MM.1S (cell line): ENCODE measurements around the gene E2F3.

Experiments
- DNase-seq: peaks from one replicate; pipeline ENCODE4 v3.0.0-alpha.2; 2015
- H2AFZ ChIP-seq: fragments of 300-600 bp; sonication (generic); 2 replicates; pipeline ENCODE4 v1.6.0; 2016; ENCODE audit warnings: antibody characterized with exemption, low read length
- H3F3A ChIP-seq: fragments of 300-600 bp; sonication (generic); 2 replicates; pipeline ENCODE4 v1.6.1; 2016; ENCODE audit warnings: mild to moderate bottlenecking, antibody characterized with exemption, low read length, moderate library complexity, mixed read lengths; ENCODE audit not compliant: insufficient read depth
- H3K27ac ChIP-seq: fragments of 300-600 bp; sonication (generic); 2 replicates; pipeline ENCODE4 v1.5.1; 2016; ENCODE audit warnings: mild to moderate bottlenecking, low read length
- H3K27me3 ChIP-seq: fragments of 300-600 bp; sonication (generic); replicated peaks from 2 replicates; pipeline ENCODE4 v1.6.0; 2016; ENCODE audit warnings: low read length; ENCODE audit not compliant: insufficient read depth
- H3K36me3 ChIP-seq: fragments of 300-600 bp; sonication (generic); replicated peaks from 2 replicates; pipeline ENCODE4 v1.6.1; 2016; ENCODE audit warnings: mild to moderate bottlenecking, low read length, mixed read lengths; ENCODE audit not compliant: insufficient read depth
- H3K4me1 ChIP-seq: fragments of 300-600 bp; sonication (generic); 2 replicates; pipeline ENCODE4 v1.6.1; 2016; ENCODE audit warnings: low read length, mixed read lengths
- H3K4me2 ChIP-seq: fragments of 300-600 bp; sonication (generic); 2 replicates; pipeline ENCODE4 v1.6.0; 2016; ENCODE audit warnings: low read depth, low read length
- H3K4me3 ChIP-seq: fragments of 300-600 bp; sonication (generic); 2 replicates; pipeline ENCODE4 v1.5.1; 2016; ENCODE audit warnings: low read length, mixed read lengths
- H3K79me2 ChIP-seq: fragments of 300-600 bp; sonication (generic); 2 replicates; pipeline ENCODE4 v1.6.1; 2016; ENCODE audit warnings: mixed run types, low read length, mixed read lengths
- H3K9ac ChIP-seq: fragments of 300-600 bp; sonication (generic); 2 replicates; pipeline ENCODE4 v1.6.1; 2016; ENCODE audit warnings: low read length, mixed read lengths
- H3K9me2 ChIP-seq: fragments of 300-600 bp; sonication (generic); replicated peaks from 2 replicates; pipeline ENCODE4 v1.6.1; 2016; ENCODE audit warnings: mild to moderate bottlenecking, low read length, mixed read lengths; ENCODE audit not compliant: insufficient read depth
- H3K9me3 ChIP-seq: fragments of 300-600 bp; sonication (generic); replicated peaks from 2 replicates; pipeline ENCODE4 v1.6.1; 2016; ENCODE audit warnings: mild to moderate bottlenecking, low read length, mixed read lengths; ENCODE audit not compliant: insufficient read depth
- H4K20me1 ChIP-seq: fragments of 300-600 bp; sonication (generic); 2 replicates; pipeline ENCODE4 v1.6.1; 2016; ENCODE audit warnings: mild to moderate bottlenecking, low read length, moderate library complexity, mixed read lengths; ENCODE audit not compliant: insufficient read depth
- EZH2 ChIP-seq: fragments of 300-600 bp; sonication (generic); optimal IDR thresholded peaks from 2 replicates; pipeline ENCODE3; 2017; ENCODE audit warnings: low read depth, mild to moderate bottlenecking, antibody characterized with exemption, low read length, mixed read lengths
- EZH2phosphoT487 ChIP-seq: fragments of 300-600 bp; sonication (generic); IDR thresholded peaks from 2 replicates; pipeline ENCODE4 v1.6.1; 2018; ENCODE audit warnings: antibody characterized with exemption, low read length
- TF ChIP-seq, protein P1 (sequence below): fragments of 300-600 bp; sonication (generic); IDR thresholded peaks from 2 replicates; pipeline ENCODE4 v1.5.1; 2016; ENCODE audit warnings: antibody characterized with exemption, low read length, mixed read lengths

The E2F3 gene

GRCh38 chr6:20438462-20439070 lies 36.9 kb downstream of the E2F3 start:
- Histone ChIP-seq H3K27me3 (no peaks in the 10 kb centered on the region), H3K4me3 (no peak overlapping the region), H3K4me2 (no peak overlapping the region), H3K4me1 (no peaks in the 10 kb centered on the region), H3K9ac (no peak overlapping the region), H3K79me2 (peaks cover 90% of the 10 kb centered on the region), H4K20me1 (peaks cover 3% of the 10 kb centered on the region; the same call in 1 of the 2 replicates), H3K36me3 (no peaks in the 10 kb centered on the region), H3K9me2 (no peaks in the 10 kb centered on the region), H3K27ac (no peak overlapping the region), H2AFZ (no peak overlapping the region), H3F3A (no peaks in the 10 kb centered on the region), H3K9me3 (no peaks in the 10 kb centered on the region)
- TF ChIP-seq EZH2phosphoT487 (no peak), EZH2 (no peak)
- TF ChIP-seq, protein P1, sequence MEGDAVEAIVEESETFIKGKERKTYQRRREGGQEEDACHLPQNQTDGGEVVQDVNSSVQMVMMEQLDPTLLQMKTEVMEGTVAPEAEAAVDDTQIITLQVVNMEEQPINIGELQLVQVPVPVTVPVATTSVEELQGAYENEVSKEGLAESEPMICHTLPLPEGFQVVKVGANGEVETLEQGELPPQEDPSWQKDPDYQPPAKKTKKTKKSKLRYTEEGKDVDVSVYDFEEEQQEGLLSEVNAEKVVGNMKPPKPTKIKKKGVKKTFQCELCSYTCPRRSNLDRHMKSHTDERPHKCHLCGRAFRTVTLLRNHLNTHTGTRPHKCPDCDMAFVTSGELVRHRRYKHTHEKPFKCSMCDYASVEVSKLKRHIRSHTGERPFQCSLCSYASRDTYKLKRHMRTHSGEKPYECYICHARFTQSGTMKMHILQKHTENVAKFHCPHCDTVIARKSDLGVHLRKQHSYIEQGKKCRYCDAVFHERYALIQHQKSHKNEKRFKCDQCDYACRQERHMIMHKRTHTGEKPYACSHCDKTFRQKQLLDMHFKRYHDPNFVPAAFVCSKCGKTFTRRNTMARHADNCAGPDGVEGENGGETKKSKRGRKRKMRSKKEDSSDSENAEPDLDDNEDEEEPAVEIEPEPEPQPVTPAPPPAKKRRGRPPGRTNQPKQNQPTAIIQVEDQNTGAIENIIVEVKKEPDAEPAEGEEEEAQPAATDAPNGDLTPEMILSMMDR, result no peak
- DNase-seq, result no peak

GRCh38 chr6:20439558-20439957 lies 37.9 kb downstream of the E2F3 start:
- Histone ChIP-seq H2AFZ (no peak overlapping the region), H3K27me3 (no peaks in the 10 kb centered on the region), H4K20me1 (peaks cover 3% of the 10 kb centered on the region; the same call in 1 of the 2 replicates), H3K4me2 (no peak overlapping the region), H3K27ac (no peak overlapping the region), H3K9me3 (no peaks in the 10 kb centered on the region), H3F3A (no peaks in the 10 kb centered on the region), H3K79me2 (peaks cover 90% of the 10 kb centered on the region), H3K4me1 (no peaks in the 10 kb centered on the region), H3K9ac (no peak overlapping the region), H3K36me3 (no peaks in the 10 kb centered on the region), H3K9me2 (no peaks in the 10 kb centered on the region), H3K4me3 (no peak overlapping the region)
- DNase-seq, result no peak
- TF ChIP-seq EZH2 (no peak), EZH2phosphoT487 (no peak)
- TF ChIP-seq, protein P1, result no peak

DNA sequence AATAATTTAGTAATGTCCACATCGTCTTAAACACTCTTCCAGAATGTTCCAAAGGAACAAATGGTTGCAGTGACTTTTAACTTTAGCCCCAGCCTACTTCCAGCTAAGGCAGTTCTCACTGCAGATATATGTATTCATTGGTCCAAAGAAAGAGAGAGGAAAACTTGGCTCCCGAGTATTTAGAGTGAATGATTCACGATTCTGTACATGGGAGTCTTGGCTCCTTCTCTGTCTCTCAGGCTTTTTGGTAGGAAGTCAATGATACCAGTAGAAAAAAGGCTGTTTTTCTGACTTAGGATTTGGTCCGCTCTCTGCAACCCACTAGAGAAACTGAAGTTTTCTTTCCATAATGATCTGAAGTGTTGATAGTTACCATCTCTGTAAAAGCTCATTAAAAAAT lies 38.6 kb downstream of the E2F3 start:
- Histone ChIP-seq H3K9ac (no peak overlapping the region), H3K36me3 (no peaks in the 10 kb centered on the region), H3F3A (no peaks in the 10 kb centered on the region), H3K9me2 (no peaks in the 10 kb centered on the region), H3K27me3 (no peaks in the 10 kb centered on the region), H3K79me2 (peaks cover 88% of the 10 kb centered on the region), H4K20me1 (peaks cover 3% of the 10 kb centered on the region; the same call in 1 of the 2 replicates), H2AFZ (no peak overlapping the region), H3K9me3 (no peaks in the 10 kb centered on the region), H3K4me3 (no peak overlapping the region), H3K27ac (no peak overlapping the region), H3K4me1 (no peaks in the 10 kb centered on the region), H3K4me2 (no peak overlapping the region)
- TF ChIP-seq EZH2phosphoT487 (no peak), EZH2 (no peak)
- TF ChIP-seq, protein P1, result no peak
- DNase-seq, result no peak
